ENCODE measurements around the gene STX17.

STX17 gene

DNA sequence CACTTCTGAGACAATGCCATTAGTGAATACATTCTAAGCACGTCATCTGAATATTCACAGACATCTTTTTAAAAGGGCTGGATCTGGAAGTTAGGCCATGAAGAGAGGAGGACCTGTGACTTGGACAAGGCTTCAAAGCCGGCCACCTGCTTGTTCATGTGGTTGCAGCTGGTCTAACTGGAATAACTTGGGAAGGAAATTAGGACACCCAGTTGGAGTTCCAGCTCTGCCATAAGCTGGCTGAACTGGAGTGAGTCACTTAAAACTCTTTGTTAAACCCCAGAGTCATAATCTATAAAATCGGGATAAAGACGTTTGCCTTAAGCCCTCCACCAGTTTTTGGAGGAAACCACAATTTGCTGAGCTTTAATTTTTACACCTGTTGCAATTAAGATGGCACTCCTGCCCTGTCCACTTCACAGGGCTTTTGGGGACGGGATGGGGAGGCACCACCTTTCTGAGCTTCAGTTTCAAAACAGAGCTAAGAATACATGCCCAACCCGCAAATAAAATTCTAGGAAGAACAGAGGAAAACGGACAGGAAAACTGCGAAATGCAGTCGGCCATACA is 536 bp upstream of the STX17 start:
- no peak for DNase-seq (ENCODE audit: low read depth, low spot score)

DNA sequence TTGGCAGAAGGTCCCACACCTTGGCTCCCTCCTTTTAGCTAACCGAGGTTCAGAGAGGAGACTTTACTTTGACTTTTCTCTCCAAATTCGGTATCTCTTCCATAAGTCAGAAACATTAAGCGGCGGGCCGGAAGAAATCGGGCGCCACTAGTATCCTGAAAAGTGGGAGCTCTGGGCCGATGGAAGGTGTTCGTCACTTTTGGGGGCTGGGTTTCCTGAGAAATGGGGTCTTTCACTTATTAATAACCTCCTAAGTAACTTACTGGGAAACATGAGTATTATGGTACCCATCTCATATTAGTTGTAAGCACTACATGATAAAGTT is 716 bp downstream of the STX17 start:
- DNase-seq (ENCODE audit: low read depth, low spot score), result no peak

- DNase-seq (ENCODE audit: low read depth, low spot score), result no peak
Observed at GRCh38 chr9:99911600-99911999, 5.1 kb downstream of the STX17 start.

GRCh38 chr9:99916650-99917049 is 10.2 kb downstream of the STX17 start:
- no peak for DNase-seq (ENCODE audit: low read depth, low spot score)

DNA sequence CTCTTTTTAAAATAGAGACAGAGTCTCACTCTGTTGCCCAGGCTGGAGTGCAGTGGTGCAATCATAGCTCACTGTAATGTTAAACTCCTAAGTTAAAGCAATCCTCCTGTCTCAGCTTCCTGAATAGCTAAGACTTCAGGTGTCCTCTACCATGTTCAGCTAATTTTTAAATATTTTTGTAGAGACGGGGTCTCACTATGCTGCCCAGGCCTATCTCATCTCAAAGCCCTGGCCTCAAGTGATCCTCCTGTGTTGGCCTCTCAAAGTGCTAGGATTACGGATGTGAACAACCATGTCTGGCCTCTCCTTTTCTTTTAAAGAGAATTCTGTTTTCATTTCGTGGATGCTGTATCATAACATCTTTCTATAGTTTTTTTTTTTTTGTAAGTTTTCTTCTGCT is 11.7 kb downstream of the STX17 start:
- DNase-seq (ENCODE audit: low read depth, low spot score), result no peak

DNA sequence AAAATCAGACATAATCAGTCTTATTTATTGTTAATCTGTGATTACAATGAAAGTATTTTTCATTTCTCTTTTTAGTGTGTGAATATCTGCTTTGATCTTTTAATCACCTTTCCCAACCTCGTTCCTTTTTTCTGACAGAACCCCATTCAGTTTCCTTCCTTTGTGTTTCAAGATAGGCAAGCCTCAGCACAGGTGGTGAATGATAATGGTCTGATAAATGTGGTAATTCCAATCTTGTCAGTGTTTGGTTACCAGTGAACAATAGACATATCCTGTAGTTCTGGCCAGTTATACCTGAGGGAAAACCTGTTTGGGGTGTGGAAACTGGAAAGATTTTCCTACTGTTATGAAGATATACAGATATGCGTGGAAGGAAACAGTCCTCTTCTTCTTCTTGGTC is 13.5 kb downstream of the STX17 start:
- DNase-seq (ENCODE audit: low read depth, low spot score), result no peak

GRCh38 chr9:99921875-99922710 is 15.6 kb downstream of the STX17 start:
- DNase-seq (ENCODE audit: low read depth, low spot score), result no peak

GRCh38 chr9:99922711-99923030 is 16.2 kb downstream of the STX17 start:
- no peak for DNase-seq (ENCODE audit: low read depth, low spot score)

GRCh38 chr9:99925541-99925940 is 19.1 kb downstream of the STX17 start:
- no peak for DNase-seq (ENCODE audit: low read depth, low spot score)

GRCh38 chr9:99929652-99930051 is 23.2 kb downstream of the STX17 start:
- no peak for DNase-seq (ENCODE audit: low read depth, low spot score)

- DNase-seq (ENCODE audit: low read depth, low spot score), result no peak
Observed at GRCh38 chr9:99931155-99931840, 24.8 kb downstream of the STX17 start.

DNA sequence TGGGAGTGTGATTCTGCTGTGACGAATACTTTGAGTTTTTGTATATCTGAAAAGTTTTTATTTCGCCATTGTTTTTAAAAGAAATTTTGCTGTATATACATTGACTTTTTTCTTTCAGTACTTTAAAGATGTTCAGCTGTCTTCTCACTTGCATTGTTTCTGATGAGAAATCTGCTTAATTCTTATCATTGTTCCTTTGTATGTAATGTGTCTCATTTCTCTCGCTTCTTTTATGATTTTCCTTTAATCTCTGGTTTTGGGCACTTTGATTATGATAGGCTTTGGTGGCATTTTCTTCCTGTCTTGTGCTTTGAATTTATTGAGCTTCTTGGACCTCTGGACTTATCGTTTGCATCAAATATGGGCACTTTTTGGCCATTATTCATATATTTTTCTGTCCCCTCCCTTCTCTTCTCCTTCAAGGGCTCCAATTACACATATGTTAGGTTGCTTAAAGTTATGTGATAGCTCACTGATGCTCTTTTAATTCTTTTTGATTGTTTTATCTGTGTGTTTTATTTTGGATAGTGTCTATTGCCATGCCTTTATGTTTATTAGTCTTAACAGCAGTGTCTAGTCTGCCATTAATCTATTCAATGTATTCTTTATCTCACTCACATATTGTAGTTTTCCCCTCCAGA is 30.6 kb downstream of the STX17 start:
- no peak for DNase-seq (ENCODE audit: low read depth, low spot score)

DNA sequence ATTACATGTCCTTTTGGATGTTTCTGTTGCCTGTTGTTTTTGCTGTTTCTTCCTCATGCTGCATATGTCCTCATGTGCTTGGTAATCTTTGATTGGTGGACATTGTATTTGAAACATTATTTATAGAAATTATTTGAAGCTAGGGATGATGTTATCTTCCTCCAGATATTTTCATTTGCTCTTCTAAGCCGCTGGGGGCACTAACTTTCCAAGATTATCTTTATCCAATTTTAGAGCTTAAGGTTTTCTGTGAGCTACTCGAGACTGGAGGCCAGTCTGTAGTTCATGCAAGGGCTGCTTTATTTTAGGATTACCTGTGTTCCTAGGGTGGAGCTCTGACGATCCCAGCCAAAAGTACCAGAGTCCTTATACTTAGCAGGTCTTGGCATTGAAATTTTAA is 40.9 kb downstream of the STX17 start:
- no peak for DNase-seq (ENCODE audit: low read depth, low spot score)

DNA sequence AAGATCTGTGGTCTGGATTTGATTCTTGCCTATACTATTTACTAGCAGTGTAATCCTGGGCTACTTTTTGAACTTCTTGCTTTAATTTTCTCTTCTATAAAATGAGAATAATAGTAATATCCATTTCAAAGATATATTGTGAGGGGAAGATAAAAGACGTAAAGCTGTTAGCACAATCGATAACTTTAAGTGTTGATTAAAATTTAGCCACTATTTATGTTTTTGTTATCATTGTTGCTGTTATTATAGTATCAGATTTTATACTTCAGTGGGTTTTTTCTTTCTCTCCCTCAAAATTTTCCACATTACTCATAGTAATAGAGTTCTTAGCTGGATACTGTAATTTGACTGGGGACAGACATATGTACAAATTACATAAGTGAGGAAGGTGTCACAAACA is 42.0 kb downstream of the STX17 start:
- no peak for DNase-seq (ENCODE audit: low read depth, low spot score)

GRCh38 chr9:99948896-99949295 is 42.4 kb downstream of the STX17 start:
- no peak for DNase-seq (ENCODE audit: low read depth, low spot score)

DNA sequence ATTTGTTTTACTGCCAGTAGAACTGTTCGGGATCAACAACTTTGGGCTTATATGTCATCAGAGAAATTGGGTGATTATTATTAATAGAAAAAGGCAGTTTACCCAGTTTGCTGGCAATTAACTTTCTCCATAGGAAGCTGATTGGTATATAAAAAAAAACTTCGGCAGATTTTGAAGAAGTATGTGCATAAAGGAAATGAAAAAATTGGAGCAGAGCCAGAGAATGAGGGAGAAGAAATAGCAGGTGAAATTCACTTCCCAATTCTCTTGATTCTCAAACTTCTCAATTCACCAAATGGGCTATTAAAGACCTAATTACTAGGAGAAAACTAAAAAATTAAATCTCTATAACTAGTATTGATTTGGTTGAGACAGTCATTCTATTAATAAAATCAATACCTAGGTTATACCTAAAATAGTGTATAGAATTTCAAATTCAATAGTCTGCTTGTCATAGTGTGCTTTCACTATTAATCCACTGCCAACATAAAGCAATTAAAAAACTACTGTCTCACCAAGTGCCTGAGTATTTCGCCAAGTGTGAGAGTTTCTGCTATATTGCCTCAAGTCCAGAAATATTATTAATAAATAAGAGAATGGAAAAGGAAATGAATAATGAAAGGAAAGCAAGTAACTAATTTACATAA is 47.5 kb downstream of the STX17 start:
- no peak for DNase-seq (ENCODE audit: low read depth, low spot score)

DNA sequence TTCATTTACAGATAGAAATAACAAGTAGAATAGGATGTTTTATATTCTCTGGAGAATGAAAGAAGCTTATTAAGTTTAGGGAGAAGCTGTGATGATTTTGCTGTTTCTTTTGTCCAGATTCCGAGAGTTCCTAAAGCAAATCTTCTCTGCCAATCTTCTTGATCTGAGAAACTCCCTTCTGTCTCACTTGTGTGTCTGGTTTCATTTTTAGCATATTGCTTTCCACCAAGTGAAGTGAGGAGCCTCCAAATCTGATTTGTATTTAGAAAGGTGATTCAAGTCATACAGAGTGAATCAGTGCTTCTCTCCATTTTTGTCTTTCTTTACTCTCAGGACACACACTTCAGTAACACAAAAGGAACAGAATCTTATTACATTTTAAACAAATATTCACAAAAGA is 48.4 kb downstream of the STX17 start:
- no peak for DNase-seq (ENCODE audit: low read depth, low spot score)

- DNase-seq (ENCODE audit: low read depth, low spot score), result no peak
Observed at GRCh38 chr9:99955606-99956005, 49.2 kb downstream of the STX17 start.

DNA sequence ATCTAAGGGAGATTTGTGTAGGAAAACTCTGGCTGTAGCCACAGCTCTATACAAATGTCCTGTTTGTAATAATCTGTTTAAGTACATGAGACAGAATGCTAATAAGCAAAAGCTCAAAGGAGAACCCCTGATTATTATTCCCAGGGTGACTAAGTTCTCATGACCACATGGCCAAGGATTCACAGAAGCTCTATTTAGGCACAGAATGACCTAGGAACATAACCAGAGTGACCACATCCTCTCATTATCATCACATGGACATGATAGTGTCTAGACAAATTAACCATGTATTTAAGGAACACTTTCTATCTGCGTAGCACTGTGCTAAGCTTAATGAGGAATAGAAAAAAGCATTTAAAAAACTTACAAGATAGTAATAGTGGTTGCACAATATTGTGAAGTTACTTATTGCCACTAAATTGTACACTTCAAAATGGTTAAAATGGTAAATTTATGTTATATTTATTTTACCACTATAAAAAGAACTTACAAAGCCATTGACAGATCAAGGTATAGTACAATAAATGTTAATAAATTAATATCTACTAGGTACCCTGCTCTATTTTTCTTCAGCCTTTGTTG is 56.3 kb downstream of the STX17 start:
- no peak for DNase-seq (ENCODE audit: low read depth, low spot score)

- no peak for DNase-seq (ENCODE audit: low read depth, low spot score)
Observed at GRCh38 chr9:99964336-99964735, 57.9 kb downstream of the STX17 start.

- no peak for DNase-seq (ENCODE audit: low read depth, low spot score)
Observed at GRCh38 chr9:99966001-99966400, 59.5 kb downstream of the STX17 start.

DNA sequence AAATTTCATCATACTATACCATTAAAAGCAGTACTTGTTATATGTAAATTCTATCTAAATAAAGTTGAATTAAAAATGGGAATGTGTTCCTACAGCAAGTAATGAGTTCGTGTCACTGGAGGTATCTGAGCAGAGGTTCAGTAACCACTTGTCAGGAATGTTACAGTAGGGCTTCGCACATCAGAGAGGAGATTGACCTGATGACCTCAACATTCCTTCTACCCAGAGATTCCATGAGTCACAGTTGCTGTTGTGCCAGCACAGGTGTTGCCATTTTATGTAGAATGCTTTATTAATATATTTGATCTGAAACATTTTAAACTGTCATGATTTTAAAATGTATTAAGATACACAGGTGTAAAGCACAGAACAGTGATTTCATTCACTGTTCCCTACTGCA is 60.3 kb downstream of the STX17 start:
- no peak for DNase-seq (ENCODE audit: low read depth, low spot score)
